Body of pancreas (tissue), 4 donors: ENCODE results near the gene C1QTNF12.

ENCODE experiments used
- POLR2A ChIP-seq, 3 donors: fragments of 450-650 bp; IDR thresholded peaks; one replicate each; pipeline ENCODE4 v1.6.1; 2016; ENCODE audit warnings: antibody characterized with exemption in 3 of 3, mild to moderate bottlenecking in 2 of 3
- TF ChIP-seq, protein P1 (sequence below), 7 experiments: fragments of 450-650 bp in 4 of 7; fragments of 200-600 bp in 3 of 7; sonication (generic) in 3 of 7; IDR thresholded peaks; one replicate each; pipeline ENCODE4 v1.5.1; 2016 to 2019; ENCODE audit warnings: antibody characterized with exemption in 7 of 7

DNA sequence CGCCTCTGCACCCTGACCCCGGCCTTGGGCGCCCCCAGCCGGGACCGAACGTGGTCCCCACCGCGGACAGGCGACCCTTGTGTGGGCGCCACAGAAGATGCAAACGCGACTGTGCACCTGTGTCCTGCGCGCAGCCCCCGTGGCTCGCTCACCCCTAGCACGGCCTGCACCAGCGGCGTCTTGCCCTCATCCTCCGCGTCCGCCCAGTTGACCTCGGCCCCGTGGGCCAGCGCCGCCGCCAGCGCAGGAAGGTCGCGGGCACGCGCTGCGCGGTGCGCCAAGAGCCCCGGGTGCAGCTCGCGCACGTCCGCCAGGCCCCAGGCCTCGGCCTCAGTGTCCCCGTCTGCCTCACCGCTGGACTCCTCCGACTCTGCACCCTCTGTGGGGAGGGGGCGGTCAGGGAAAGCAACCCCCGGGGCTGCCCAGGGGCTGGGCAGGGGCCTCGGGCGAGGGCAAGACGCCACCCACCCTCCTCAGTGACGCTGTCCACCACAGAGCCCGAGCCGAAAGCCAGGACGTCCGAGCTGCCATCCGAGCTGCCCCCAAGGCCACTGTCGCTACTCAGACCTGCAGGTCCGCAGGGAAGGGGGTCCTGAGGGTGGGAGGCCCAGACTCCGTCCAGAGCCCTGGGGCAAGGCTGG is 47.8 kb upstream of the C1QTNF12 start:
- TF ChIP-seq, protein P1, sequence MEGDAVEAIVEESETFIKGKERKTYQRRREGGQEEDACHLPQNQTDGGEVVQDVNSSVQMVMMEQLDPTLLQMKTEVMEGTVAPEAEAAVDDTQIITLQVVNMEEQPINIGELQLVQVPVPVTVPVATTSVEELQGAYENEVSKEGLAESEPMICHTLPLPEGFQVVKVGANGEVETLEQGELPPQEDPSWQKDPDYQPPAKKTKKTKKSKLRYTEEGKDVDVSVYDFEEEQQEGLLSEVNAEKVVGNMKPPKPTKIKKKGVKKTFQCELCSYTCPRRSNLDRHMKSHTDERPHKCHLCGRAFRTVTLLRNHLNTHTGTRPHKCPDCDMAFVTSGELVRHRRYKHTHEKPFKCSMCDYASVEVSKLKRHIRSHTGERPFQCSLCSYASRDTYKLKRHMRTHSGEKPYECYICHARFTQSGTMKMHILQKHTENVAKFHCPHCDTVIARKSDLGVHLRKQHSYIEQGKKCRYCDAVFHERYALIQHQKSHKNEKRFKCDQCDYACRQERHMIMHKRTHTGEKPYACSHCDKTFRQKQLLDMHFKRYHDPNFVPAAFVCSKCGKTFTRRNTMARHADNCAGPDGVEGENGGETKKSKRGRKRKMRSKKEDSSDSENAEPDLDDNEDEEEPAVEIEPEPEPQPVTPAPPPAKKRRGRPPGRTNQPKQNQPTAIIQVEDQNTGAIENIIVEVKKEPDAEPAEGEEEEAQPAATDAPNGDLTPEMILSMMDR (IDR thresholded peaks at IDR 0.05), result no peak
- TF ChIP-seq POLR2A (IDR thresholded peaks at IDR 0.05), result no peak
